ENCODE measurements around the gene SLC2A1.
"Not testable (repeated sequence)": the region's sequence is repeated elsewhere in the genome, so short reads cannot be mapped to it uniquely, and the experiment has no call there.

SLC2A1 gene

GRCh38 chr1:42923367-42924081, 35.1 kb downstream of the SLC2A1 start:
- no peaks in the 10 kb centered on the region for H3K9me3 ChIP-seq (ENCODE audit: control insufficient read depth in 1 of 2, low read length in 2 of 2)
- H3K27ac ChIP-seq (ENCODE audit: low read length) = peak overlapping the region; percentile 90
- H3K4me3 ChIP-seq (ENCODE audit: low read depth in 1 of 2, low read length in 2 of 2) = peak overlapping the region; percentile 79 to 88
- peaks cover 6 to 9% of the 10 kb centered on the region in 2 donors for H3K4me1 ChIP-seq (ENCODE audit: control insufficient read depth in 1 of 2, insufficient read depth in 2 of 2, low read length in 2 of 2)
- no peaks in the 10 kb centered on the region for H3K27me3 ChIP-seq (ENCODE audit: low read depth, low read length)
- peaks cover 16% of the 10 kb centered on the region in 2 donors for H3K36me3 ChIP-seq (ENCODE audit: control insufficient read depth in 1 of 2, insufficient read depth in 2 of 2, low read length in 2 of 2)

GRCh38 chr1:42922687-42923366, 35.8 kb downstream of the SLC2A1 start:
- peaks cover 6 to 9% of the 10 kb centered on the region in 2 donors for H3K4me1 ChIP-seq (ENCODE audit: control insufficient read depth in 1 of 2, insufficient read depth in 2 of 2, low read length in 2 of 2)
- H3K4me3 ChIP-seq (ENCODE audit: low read depth in 1 of 2, low read length in 2 of 2) = no peak overlapping the region
- no peak overlapping the region for H3K27ac ChIP-seq (ENCODE audit: low read length)
- no peaks in the 10 kb centered on the region for H3K27me3 ChIP-seq (ENCODE audit: low read depth, low read length)
- no peaks in the 10 kb centered on the region for H3K9me3 ChIP-seq (ENCODE audit: control insufficient read depth in 1 of 2, low read length in 2 of 2)
- H3K36me3 ChIP-seq (ENCODE audit: control insufficient read depth in 1 of 2, insufficient read depth in 2 of 2, low read length in 2 of 2) = peaks cover 9 to 10% of the 10 kb centered on the region in 2 donors

- Histone ChIP-seq H3K4me1 (ENCODE audit: control insufficient read depth in 1 of 2, insufficient read depth in 2 of 2, low read length in 2 of 2) (peaks cover 6 to 9% of the 10 kb centered on the region in 2 donors), H3K36me3 (ENCODE audit: control insufficient read depth in 1 of 2, insufficient read depth in 2 of 2, low read length in 2 of 2) (peaks cover 0 to under 1% of the 10 kb centered on the region in 2 donors), H3K9me3 (ENCODE audit: control insufficient read depth in 1 of 2, low read length in 2 of 2) (no peaks in the 10 kb centered on the region), H3K27ac (ENCODE audit: low read length) (no peak overlapping the region), H3K4me3 (ENCODE audit: low read depth in 1 of 2, low read length in 2 of 2) (no peak overlapping the region), H3K27me3 (ENCODE audit: low read depth, low read length) (no peaks in the 10 kb centered on the region)
These were observed 36.9 kb downstream of the SLC2A1 start for GRCh38 chr1:42921769-42922168.

DNA sequence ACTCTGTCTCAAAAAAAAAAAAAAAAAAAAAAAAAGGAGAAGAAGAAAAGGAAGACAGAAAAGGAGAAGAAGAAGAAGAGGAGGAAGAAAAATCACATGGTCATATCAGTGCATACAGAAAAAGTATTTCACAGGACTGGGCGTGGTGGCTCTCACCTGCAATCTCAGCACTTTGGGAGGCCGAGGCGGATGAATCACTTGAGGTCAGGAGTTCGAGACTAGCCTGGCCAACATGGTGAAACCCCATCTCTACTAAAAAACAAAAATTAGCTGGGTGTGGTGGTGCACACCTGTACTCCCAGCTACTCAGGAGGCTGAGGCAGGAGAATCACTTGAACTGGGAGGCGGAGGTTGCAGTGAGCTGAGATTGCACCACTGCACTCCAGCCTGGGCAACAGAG, 39.0 kb downstream of the SLC2A1 start:
- H3K9me3 ChIP-seq (ENCODE audit: control insufficient read depth in 1 of 2, low read length in 2 of 2) = not testable (repeated sequence)

GRCh38 chr1:42917241-42917495, 41.5 kb downstream of the SLC2A1 start:
- Histone ChIP-seq H3K4me1 (ENCODE audit: control insufficient read depth in 1 of 2, insufficient read depth in 2 of 2, low read length in 2 of 2) (no peaks in the 10 kb centered on the region), H3K9me3 (ENCODE audit: control insufficient read depth in 1 of 2, low read length in 2 of 2) (no peaks in the 10 kb centered on the region), H3K36me3 (ENCODE audit: control insufficient read depth in 1 of 2, insufficient read depth in 2 of 2, low read length in 2 of 2) (no peaks in the 10 kb centered on the region), H3K27ac (ENCODE audit: low read length) (no peak overlapping the region), H3K4me3 (ENCODE audit: low read depth in 1 of 2, low read length in 2 of 2) (no peak overlapping the region), H3K27me3 (ENCODE audit: low read depth, low read length) (no peaks in the 10 kb centered on the region)

More for the DNA sequence above, 39.0 kb downstream of the SLC2A1 start:
- not testable (repeated sequence) for H3K4me1 ChIP-seq (ENCODE audit: control insufficient read depth in 1 of 2, insufficient read depth in 2 of 2, low read length in 2 of 2); H3K27ac ChIP-seq (ENCODE audit: low read length); H3K4me3 ChIP-seq (ENCODE audit: low read depth in 1 of 2, low read length in 2 of 2); H3K27me3 ChIP-seq (ENCODE audit: low read depth, low read length); H3K36me3 ChIP-seq (ENCODE audit: control insufficient read depth in 1 of 2, insufficient read depth in 2 of 2, low read length in 2 of 2)

GRCh38 chr1:42915456-42915855, 43.2 kb downstream of the SLC2A1 start:
- Histone ChIP-seq H3K27ac (ENCODE audit: low read length) (no peak overlapping the region), H3K4me3 (ENCODE audit: low read depth in 1 of 2, low read length in 2 of 2) (no peak overlapping the region), H3K27me3 (ENCODE audit: low read depth, low read length) (no peaks in the 10 kb centered on the region), H3K9me3 (ENCODE audit: control insufficient read depth in 1 of 2, low read length in 2 of 2) (no peaks in the 10 kb centered on the region), H3K36me3 (ENCODE audit: control insufficient read depth in 1 of 2, insufficient read depth in 2 of 2, low read length in 2 of 2) (no peaks in the 10 kb centered on the region), H3K4me1 (ENCODE audit: control insufficient read depth in 1 of 2, insufficient read depth in 2 of 2, low read length in 2 of 2) (no peaks in the 10 kb centered on the region)

DNA sequence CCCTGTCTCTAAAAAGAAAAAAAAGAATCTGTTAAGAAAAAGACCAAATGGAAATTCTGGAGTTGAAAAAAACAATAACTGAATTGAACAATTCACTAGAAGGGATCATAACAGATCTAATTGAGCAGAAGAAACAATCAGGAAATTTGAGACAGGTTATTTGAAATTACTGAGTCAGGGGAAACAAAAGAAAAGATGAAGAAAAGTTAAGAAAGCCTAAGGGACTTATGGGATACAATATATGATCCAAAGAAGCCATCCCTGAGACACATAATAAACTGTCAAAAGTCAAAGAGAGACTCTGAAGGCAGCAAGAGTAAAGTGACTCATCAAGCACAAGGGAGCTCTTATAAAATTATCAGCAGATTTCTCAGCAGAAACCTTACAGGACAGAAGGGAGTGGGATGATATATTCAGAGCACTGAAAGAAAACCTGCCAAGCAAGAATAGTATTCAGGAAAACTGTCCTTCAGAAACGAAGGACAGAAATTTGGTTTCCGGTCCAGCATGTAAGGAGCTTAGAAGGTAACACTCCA, 44.5 kb downstream of the SLC2A1 start:
- Histone ChIP-seq H3K9me3 (ENCODE audit: control insufficient read depth in 1 of 2, low read length in 2 of 2) (no peaks in the 10 kb centered on the region), H3K4me3 (ENCODE audit: low read depth in 1 of 2, low read length in 2 of 2) (no peak overlapping the region), H3K27ac (ENCODE audit: low read length) (no peak overlapping the region), H3K4me1 (ENCODE audit: control insufficient read depth in 1 of 2, insufficient read depth in 2 of 2, low read length in 2 of 2) (no peaks in the 10 kb centered on the region), H3K36me3 (ENCODE audit: control insufficient read depth in 1 of 2, insufficient read depth in 2 of 2, low read length in 2 of 2) (no peaks in the 10 kb centered on the region), H3K27me3 (ENCODE audit: low read depth, low read length) (no peaks in the 10 kb centered on the region)

GRCh38 chr1:42913426-42914091, 45.1 kb downstream of the SLC2A1 start:
- H3K9me3 ChIP-seq (ENCODE audit: control insufficient read depth in 1 of 2, low read length in 2 of 2) = no peaks in the 10 kb centered on the region
- no peaks in the 10 kb centered on the region for H3K36me3 ChIP-seq (ENCODE audit: control insufficient read depth in 1 of 2, insufficient read depth in 2 of 2, low read length in 2 of 2)
- H3K27me3 ChIP-seq (ENCODE audit: low read depth, low read length) = no peaks in the 10 kb centered on the region
- H3K4me3 ChIP-seq (ENCODE audit: low read depth in 1 of 2, low read length in 2 of 2) = no peak overlapping the region
- H3K27ac ChIP-seq (ENCODE audit: low read length) = no peak overlapping the region
- no peaks in the 10 kb centered on the region for H3K4me1 ChIP-seq (ENCODE audit: control insufficient read depth in 1 of 2, insufficient read depth in 2 of 2, low read length in 2 of 2)

- no peaks in the 10 kb centered on the region for H3K4me1 ChIP-seq (ENCODE audit: control insufficient read depth in 1 of 2, insufficient read depth in 2 of 2, low read length in 2 of 2)
- no peak overlapping the region for H3K27ac ChIP-seq (ENCODE audit: low read length)
- no peaks in the 10 kb centered on the region for H3K36me3 ChIP-seq (ENCODE audit: control insufficient read depth in 1 of 2, insufficient read depth in 2 of 2, low read length in 2 of 2)
- no peak overlapping the region for H3K4me3 ChIP-seq (ENCODE audit: low read depth in 1 of 2, low read length in 2 of 2)
- no peaks in the 10 kb centered on the region for H3K27me3 ChIP-seq (ENCODE audit: low read depth, low read length)
- H3K9me3 ChIP-seq (ENCODE audit: control insufficient read depth in 1 of 2, low read length in 2 of 2) = no peaks in the 10 kb centered on the region
These were observed 47.7 kb downstream of the SLC2A1 start for GRCh38 chr1:42910985-42911384.

DNA sequence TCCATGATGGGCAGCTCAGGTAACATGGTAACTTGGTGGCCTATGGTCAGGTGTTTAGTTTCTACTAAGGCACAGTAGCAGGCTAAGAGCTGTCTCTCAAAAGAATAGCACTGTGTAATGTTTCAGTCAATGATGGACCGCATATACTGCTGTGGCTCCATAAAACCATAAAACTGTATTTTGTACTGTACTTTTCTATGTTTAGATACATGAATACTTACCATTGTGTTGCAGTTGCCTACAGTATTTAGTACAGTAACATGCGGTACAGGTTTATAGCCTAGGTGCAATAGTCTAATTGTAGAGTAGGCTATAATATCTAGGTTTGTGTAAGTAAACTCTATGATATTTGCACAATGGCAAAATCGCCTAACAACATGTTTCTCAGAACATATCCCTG, 50.6 kb downstream of the SLC2A1 start:
- H3K4me1 ChIP-seq (ENCODE audit: control insufficient read depth in 1 of 2, insufficient read depth in 2 of 2, low read length in 2 of 2) = no peaks in the 10 kb centered on the region
- no peak overlapping the region for H3K27ac ChIP-seq (ENCODE audit: low read length)
- no peaks in the 10 kb centered on the region for H3K36me3 ChIP-seq (ENCODE audit: control insufficient read depth in 1 of 2, insufficient read depth in 2 of 2, low read length in 2 of 2)
- H3K9me3 ChIP-seq (ENCODE audit: control insufficient read depth in 1 of 2, low read length in 2 of 2) = no peaks in the 10 kb centered on the region
- no peaks in the 10 kb centered on the region for H3K27me3 ChIP-seq (ENCODE audit: low read depth, low read length)
- no peak overlapping the region for H3K4me3 ChIP-seq (ENCODE audit: low read depth in 1 of 2, low read length in 2 of 2)

DNA sequence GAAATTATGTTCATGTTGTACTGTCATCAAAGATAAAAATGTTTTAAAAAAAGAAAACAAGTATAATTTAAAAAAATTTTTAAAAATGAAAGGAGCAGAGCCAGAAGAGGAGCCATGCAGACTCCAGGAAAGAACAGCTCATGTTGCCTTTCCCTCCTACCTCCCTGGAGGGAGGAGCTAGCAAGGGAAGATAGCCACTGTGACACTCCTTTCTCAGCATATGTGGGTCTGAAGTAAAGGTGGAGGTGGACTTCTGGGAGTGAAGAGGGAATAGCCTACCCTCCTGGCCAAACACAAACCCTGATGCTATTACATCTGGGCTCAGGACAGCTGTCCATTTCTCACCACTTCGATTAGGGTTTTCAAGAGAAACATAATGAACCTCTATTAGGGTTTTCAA, 54.2 kb downstream of the SLC2A1 start:
- Histone ChIP-seq H3K9me3 (ENCODE audit: control insufficient read depth in 1 of 2, low read length in 2 of 2) (no peaks in the 10 kb centered on the region), H3K27me3 (ENCODE audit: low read depth, low read length) (no peaks in the 10 kb centered on the region), H3K27ac (ENCODE audit: low read length) (no peak overlapping the region), H3K4me1 (ENCODE audit: control insufficient read depth in 1 of 2, insufficient read depth in 2 of 2, low read length in 2 of 2) (no peaks in the 10 kb centered on the region), H3K36me3 (ENCODE audit: control insufficient read depth in 1 of 2, insufficient read depth in 2 of 2, low read length in 2 of 2) (no peaks in the 10 kb centered on the region), H3K4me3 (ENCODE audit: low read depth in 1 of 2, low read length in 2 of 2) (no peak overlapping the region)

Data from muscle layer of duodenum (tissue), 2 donors.